ENCODE results near the gene RPTOR.

The RPTOR gene

GRCh38 chr17:80922580-80923160 lies 378.0 kb downstream of the RPTOR start:
- H3K4me1 ChIP-seq (ENCODE audit: low read length), result no peaks in the 10 kb centered on the region
- no peak overlapping the region for H3K4me3 ChIP-seq (ENCODE audit: low read length)
- no peak overlapping the region for H3K27ac ChIP-seq (ENCODE audit: low read length)
- no peak for TF ChIP-seq CTCF (IDR thresholded peaks at IDR 0.05; ENCODE audit: low read depth, low read length)
- no peak for TF ChIP-seq EZH2phosphoT487 (IDR thresholded peaks at IDR 0.05; ENCODE audit: low read depth)
- no peak overlapping the region for H2AFZ ChIP-seq (ENCODE audit: low read depth, low read length)
- H3K9ac ChIP-seq (ENCODE audit: low read length), result no peak overlapping the region
- H4K20me1 ChIP-seq (ENCODE audit: insufficient read depth, low read length), result no peaks in the 10 kb centered on the region
- no peaks in the 10 kb centered on the region for H3K9me3 ChIP-seq (ENCODE audit: insufficient read depth, low read length)
- no peaks in the 10 kb centered on the region for H3K79me2 ChIP-seq (ENCODE audit: low read length)
- H3K27me3 ChIP-seq (ENCODE audit: low read depth, low read length), result no peaks in the 10 kb centered on the region
- no peak overlapping the region for H3K4me2 ChIP-seq (ENCODE audit: low read length)
- H3K36me3 ChIP-seq (replicated peaks; ENCODE audit: low read depth, low read length), result no peaks in the 10 kb centered on the region

GRCh38 chr17:80923211-80924110 lies 378.8 kb downstream of the RPTOR start:
- Histone ChIP-seq H4K20me1 (ENCODE audit: insufficient read depth, low read length) (no peaks in the 10 kb centered on the region), H2AFZ (ENCODE audit: low read depth, low read length) (no peak overlapping the region), H3K9me3 (ENCODE audit: insufficient read depth, low read length) (no peaks in the 10 kb centered on the region), H3K27ac (ENCODE audit: low read length) (no peak overlapping the region), H3K9ac (ENCODE audit: low read length) (no peak overlapping the region), H3K4me2 (ENCODE audit: low read length) (no peak overlapping the region), H3K27me3 (ENCODE audit: low read depth, low read length) (no peaks in the 10 kb centered on the region), H3K4me3 (ENCODE audit: low read length) (no peak overlapping the region), H3K79me2 (ENCODE audit: low read length) (no peaks in the 10 kb centered on the region), H3K36me3 (replicated peaks; ENCODE audit: low read depth, low read length) (peaks cover 7% of the 10 kb centered on the region), H3K4me1 (ENCODE audit: low read length) (no peaks in the 10 kb centered on the region)
- TF ChIP-seq EZH2phosphoT487 (IDR thresholded peaks at IDR 0.05; ENCODE audit: low read depth) (no peak), CTCF (IDR thresholded peaks at IDR 0.05; ENCODE audit: low read depth, low read length) (no peak)

GRCh38 chr17:80924111-80924806 lies 379.6 kb downstream of the RPTOR start:
- no peak overlapping the region for H3K4me3 ChIP-seq (ENCODE audit: low read length)
- H4K20me1 ChIP-seq (ENCODE audit: insufficient read depth, low read length), result no peaks in the 10 kb centered on the region
- H3K79me2 ChIP-seq (ENCODE audit: low read length), result no peaks in the 10 kb centered on the region
- H3K4me2 ChIP-seq (ENCODE audit: low read length), result no peak overlapping the region
- no peak overlapping the region for H3K27ac ChIP-seq (ENCODE audit: low read length)
- H3K4me1 ChIP-seq (ENCODE audit: low read length), result peaks cover 7% of the 10 kb centered on the region
- TF ChIP-seq CTCF (IDR thresholded peaks at IDR 0.05; ENCODE audit: low read depth, low read length), result no peak
- no peak for TF ChIP-seq EZH2phosphoT487 (IDR thresholded peaks at IDR 0.05; ENCODE audit: low read depth)
- no peak overlapping the region for H2AFZ ChIP-seq (ENCODE audit: low read depth, low read length)
- H3K9ac ChIP-seq (ENCODE audit: low read length), result no peak overlapping the region
- H3K36me3 ChIP-seq (replicated peaks; ENCODE audit: low read depth, low read length), result peaks cover 7% of the 10 kb centered on the region
- H3K27me3 ChIP-seq (ENCODE audit: low read depth, low read length), result no peaks in the 10 kb centered on the region
- no peaks in the 10 kb centered on the region for H3K9me3 ChIP-seq (ENCODE audit: insufficient read depth, low read length)
